SU-DHL-6 (cell line): ENCODE data around the gene DVL1.

Source experiments
- EZH2phosphoT487 ChIP-seq: fragments of 200-600 bp; sonication (generic), shearing (Covaris generic); conservative IDR thresholded peaks from 2 replicates; pipeline ENCODE4 v1.6.1; 2018; ENCODE audit warnings: mild to moderate bottlenecking, antibody characterized with exemption, low read length, moderate library complexity, mixed read lengths
- TF ChIP-seq, protein P1 (sequence below): fragments of 200-600 bp; sonication (generic); IDR thresholded peaks from one replicate; pipeline ENCODE4 v1.5.1; 2017; ENCODE audit warnings: antibody characterized with exemption, mild to moderate bottlenecking, low read length, moderate library complexity; ENCODE audit not compliant: insufficient read depth, poor library complexity, severe bottlenecking

DNA sequence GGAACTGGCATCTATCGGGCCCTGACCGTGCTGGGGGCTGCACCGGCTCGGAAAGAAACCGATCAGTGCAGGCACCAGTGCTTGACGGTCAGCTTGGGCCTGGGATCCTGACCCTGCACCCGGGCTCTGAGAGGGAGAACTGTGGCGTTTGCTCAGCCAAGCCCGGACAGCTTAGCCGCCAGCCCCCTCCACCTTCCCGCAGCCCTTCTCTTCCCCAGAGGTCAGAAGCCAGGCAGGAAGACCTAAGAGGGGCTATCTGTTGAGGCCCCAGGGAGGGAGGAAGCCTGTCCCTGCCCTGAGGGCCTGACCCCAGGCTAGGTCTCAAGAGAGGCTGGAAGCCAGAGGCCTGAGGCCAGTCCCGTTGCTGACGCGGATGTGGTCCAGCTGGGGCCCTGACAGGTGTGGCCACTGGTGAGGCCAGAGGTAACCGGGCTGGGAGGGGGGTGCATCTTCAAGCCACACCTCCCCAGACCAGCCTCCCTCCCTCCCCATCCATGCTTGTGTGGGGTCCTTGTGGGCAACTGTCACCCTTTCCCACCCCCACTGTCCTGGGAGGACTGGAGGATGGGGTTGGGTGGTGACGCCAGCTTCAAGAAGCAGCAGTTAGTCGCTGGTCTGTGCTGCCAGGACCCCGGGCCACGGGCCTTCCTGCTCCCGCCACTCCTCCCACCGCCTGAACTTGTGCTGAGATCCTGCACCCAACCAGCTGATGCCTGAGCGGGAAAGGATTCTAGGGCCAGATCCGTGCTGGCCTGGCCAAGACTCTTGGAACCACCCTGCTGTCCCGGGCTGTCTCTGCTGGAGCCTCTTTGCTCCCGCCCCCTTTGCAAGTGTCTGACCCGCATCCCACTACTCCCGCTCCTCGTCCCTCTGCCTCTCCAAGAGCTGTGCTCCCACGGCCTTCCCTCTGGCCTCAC is 2.6 kb upstream of the DVL1 start:
- TF ChIP-seq, protein P1, sequence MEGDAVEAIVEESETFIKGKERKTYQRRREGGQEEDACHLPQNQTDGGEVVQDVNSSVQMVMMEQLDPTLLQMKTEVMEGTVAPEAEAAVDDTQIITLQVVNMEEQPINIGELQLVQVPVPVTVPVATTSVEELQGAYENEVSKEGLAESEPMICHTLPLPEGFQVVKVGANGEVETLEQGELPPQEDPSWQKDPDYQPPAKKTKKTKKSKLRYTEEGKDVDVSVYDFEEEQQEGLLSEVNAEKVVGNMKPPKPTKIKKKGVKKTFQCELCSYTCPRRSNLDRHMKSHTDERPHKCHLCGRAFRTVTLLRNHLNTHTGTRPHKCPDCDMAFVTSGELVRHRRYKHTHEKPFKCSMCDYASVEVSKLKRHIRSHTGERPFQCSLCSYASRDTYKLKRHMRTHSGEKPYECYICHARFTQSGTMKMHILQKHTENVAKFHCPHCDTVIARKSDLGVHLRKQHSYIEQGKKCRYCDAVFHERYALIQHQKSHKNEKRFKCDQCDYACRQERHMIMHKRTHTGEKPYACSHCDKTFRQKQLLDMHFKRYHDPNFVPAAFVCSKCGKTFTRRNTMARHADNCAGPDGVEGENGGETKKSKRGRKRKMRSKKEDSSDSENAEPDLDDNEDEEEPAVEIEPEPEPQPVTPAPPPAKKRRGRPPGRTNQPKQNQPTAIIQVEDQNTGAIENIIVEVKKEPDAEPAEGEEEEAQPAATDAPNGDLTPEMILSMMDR: no peak
- no peak for TF ChIP-seq EZH2phosphoT487
